ENCODE results near the gene AKAP10. TPM values are rescaled to one million over a fixed set of nuclear protein-coding genes. Genes with fewer than 3 reads are reported as not detected.
"Not testable (repeated sequence)": the region's sequence is repeated elsewhere in the genome, so short reads cannot be mapped to it uniquely, and the experiment has no call there.

Gene AKAP10
- polyA plus RNA-seq, 4 donors = 26.3 to 33.4 (median 30.9) TPM

DNA sequence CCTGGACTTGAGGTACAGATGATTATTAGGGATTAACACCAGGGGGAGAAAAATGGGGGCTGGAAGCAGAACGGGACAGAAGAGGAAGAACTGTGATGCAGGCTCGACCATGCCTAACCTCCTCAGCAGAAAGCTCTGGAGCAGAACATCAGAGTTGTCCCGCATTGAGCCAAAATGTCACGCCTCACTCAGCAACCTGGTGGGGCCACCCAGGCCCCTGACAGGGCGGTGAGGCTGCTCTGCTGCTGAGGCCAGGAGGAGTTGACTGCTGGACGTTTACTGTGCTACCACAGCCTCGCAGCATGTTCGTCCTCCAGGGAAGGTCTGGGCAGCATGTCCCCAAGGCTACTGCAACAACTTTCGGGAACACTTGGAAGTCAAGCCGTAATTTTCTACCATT, 103.4 kb downstream of the AKAP10 start:
- DNase-seq (ENCODE audit: low read depth in 4 of 4, low spot score in 3 of 4) = no peak

DNA sequence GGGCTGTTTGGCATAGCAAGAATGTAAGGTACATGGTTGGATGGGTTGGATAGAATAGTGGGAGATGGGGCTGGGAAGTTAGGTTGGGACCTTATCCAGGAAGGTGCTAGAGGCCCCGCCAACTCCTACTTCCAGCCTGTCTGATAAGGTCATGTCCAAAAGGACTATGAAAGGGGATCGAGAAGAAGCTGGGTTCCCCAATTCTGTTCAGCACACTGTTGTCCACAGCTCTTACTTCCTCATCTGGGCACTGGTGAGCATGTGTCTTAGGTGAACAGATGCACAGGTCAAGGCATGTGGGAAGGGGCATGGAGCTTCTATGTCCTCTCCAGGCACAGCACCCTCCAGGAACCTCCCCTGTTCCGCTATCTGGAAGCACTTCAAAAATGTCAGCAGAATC, 104.3 kb downstream of the AKAP10 start:
- no peak for DNase-seq (ENCODE audit: low read depth in 4 of 4, low spot score in 3 of 4)

DNA sequence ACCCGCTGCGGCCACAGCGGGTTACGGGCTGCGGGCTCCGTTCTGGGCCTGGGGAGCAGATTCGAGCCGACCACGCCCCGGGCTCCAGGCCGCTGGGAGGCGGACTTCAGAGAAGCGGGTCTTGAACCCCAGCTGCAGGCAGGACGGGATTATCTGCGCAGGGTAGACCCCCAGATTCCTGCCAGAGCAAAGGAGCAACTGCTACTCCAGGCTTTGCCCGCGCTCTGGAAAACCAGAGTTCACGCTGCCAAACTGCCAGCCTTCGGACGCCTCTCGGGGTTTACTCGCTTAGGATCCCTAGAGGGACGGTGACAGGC, 109.6 kb downstream of the AKAP10 start:
- DNase-seq (ENCODE audit: low read depth in 4 of 4, low spot score in 3 of 4) = no peak

DNA sequence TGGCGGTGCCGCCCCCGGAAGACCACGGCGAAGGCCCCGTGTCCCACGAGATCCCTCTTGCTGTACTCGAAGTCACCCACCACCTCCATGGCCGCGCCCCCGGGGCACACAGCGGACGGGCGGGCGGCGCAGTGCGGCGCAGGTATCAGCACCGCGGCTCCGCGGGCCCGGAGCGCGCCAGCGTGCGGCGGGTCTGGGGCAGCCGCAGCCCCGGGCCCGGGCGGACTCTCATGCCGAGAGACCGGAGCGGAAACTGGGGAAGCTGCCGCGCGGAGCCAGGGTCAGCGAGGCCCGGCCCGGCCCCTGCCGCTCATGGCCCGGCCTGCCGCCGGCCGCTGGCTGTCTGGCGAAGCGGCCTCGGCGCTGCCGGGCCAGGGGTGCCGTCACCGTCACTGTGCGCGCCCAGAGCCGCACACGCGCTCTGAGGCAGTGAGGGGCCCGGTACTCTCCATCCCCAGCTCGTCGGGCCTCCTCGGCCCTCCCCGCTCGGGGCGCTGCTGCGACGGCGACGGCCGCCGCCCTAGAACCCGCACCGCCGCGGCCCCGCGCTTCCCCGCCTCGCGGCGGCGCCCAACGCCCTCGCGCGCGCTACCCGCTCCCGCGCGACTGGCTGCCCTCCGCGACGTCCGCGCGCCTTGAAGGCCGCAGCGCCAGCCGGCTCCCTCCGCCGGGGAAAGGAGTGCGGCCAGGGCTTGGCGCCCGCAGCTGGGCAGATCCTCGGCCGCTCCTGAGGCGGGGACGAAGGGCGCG, 110.1 kb downstream of the AKAP10 start, which contains the start of gene ULK2:
Gene ULK2 (minus strand): TSS at position 608 of the 750 bp plus-strand sequence. CDS start 519 bp downstream, at position 89.
- peak; percentile 55 to 69 (median 62) for DNase-seq (ENCODE audit: low read depth in 4 of 4, low spot score in 3 of 4)

DNA sequence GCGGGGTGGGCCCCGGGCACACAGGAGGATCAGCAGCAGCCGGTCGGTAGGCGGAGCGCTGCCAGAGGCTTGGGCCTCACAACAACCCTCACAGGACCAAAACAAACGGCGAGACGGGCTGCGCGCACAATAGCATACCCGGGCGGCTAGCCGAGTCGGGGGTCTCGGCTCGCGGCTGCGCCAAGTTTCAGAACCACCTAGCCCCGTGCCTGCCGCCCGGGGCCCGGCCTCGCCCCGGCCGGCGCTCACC, 110.6 kb downstream of the AKAP10 start:
- peak; percentile 58 to 68 (median 60) for DNase-seq (ENCODE audit: low read depth in 4 of 4, low spot score in 3 of 4)

DNA sequence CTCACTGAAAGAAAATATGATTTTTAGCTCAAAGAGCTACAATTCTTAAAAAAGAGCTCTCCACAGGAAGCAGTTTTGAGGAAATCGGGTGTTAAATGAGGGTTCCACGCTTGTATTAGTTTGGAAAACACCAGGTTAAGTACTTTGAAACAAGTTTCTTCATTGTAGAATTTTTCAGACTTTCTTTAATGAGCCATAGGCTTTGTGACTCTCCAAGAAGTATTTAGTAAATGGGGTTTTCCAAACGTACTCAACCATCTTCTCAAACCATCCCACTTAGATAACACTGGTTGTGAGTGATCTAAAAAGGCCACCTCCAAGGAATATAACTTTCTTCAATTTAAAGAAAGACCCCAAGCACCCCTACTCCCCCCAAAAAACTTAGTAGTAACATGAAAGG, 112.6 kb downstream of the AKAP10 start:
- DNase-seq (ENCODE audit: low read depth in 4 of 4, low spot score in 3 of 4) = no peak

DNA sequence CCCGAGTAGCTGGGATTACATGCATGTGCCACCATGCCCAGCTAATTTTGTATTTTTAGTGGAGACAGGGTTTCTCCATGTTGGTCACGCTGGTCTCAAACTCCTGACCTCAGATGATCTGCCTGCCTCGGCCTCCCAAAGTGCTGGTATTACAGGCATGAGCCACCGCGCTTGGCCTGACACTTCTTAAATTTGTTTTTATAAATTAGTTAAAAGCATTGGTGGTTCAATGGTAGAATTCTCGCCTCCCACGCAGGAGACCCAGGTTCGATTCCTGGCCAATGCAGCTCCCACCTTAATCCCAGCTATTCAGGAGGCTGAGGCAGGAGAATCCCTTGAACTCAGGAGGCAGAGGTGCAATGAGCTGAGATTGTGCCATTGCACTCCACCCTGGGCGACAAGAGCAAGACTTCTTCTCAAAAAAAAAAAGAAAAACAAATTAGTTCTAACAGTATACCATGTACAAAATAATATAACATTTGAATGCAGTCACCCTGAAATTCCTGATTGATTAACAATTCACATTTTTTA, 116.9 kb downstream of the AKAP10 start:
- not testable (repeated sequence) for DNase-seq (ENCODE audit: low read depth in 4 of 4, low spot score in 3 of 4)

DNA sequence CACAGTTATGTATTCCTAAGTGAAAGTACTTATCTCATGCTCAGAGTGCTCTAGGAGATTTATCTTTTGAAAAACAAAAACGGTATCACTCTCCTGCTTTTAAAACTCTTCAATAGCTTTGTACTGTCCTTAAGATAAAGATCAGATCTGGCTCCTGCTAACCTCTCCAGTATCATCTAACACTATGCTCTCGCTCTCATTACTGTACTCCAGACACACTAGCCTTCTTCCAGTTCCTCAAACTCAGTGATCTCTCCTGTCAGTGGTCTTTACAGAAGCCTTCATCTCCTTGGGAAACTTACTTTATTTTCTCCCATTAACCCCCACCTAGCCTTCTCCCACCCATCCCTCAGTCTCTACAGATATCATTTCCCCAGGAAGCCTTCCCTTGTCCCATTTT, 120.0 kb downstream of the AKAP10 start:
- no peak for DNase-seq (ENCODE audit: low read depth in 4 of 4, low spot score in 3 of 4)

Other genes with a start within 250 kb of the AKAP10 start
- gene ALDH3A1, start 229.5 kb downstream of the AKAP10 start, polyA plus RNA-seq (ENCODE audit: insufficient read length in 4 of 4) = 1 to 10 TPM; 1.4 to 1.6 (median 1.4) TPM
- 10 to 100 TPM; 27.0 to 29.9 (median 28.4) TPM for gene ULK2, start 109.9 kb downstream of the AKAP10 start, polyA plus RNA-seq (ENCODE audit: insufficient read length in 4 of 4)
- 10 to 100 TPM; 12.9 to 15.1 (median 14.5) TPM for gene SPECC1, start 31.5 kb upstream of the AKAP10 start, polyA plus RNA-seq (ENCODE audit: insufficient read length in 4 of 4)